ENCODE data around the gene KRTAP17-1. TPM values are rescaled to one million over a fixed set of nuclear protein-coding genes. Genes with fewer than 3 reads are reported as not detected.
A peak's percentile ranks its signal among the peaks of the same experiment; 100 is the strongest.

Gene KRTAP17-1
- total RNA-seq, 1 donor from 2014 or later: not detected

DNA sequence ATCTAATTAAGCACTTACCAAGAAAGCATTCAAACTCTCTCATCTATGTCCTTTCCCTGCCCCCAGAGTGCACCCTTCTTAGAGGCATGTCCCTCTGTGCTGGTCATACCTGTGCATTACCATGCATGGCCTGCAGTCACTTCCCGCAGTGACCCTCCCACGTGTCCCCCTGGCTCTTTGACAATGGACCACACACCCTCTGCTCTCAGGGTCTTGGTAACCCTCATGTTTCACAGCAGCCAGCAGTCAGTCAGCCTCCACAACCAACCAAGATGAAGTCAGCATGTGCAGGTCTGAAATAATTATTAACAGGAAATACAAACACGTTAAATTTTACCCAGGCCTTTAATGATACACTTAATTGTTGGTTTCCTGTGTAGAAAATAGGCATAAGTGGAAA is 25.0 kb upstream of the KRTAP17-1 start:
- DNase-seq: no peak
- peaks cover 3% of the 10 kb centered on the region for H3K36me3 Mint-ChIP-seq (ENCODE audit: low read depth)
- peaks cover 6% of the 10 kb centered on the region for H3K9me3 Mint-ChIP-seq
- H3K27ac Mint-ChIP-seq: peak overlapping the region; percentile 4
- peak overlapping the region; percentile 8 for H3K4me3 Mint-ChIP-seq
- intact Hi-C loops (cut with micrococcal nuclease): no loop called here
- H3K4me1 Mint-ChIP-seq: peaks cover 39% of the 10 kb centered on the region
- H3K27me3 Mint-ChIP-seq: peaks cover 16% of the 10 kb centered on the region

- peaks cover 42% of the 10 kb centered on the region for H3K4me1 Mint-ChIP-seq
- no peak for DNase-seq
- intact Hi-C loops (cut with micrococcal nuclease): no loop called here
- peaks cover 6% of the 10 kb centered on the region for H3K9me3 Mint-ChIP-seq
- peak overlapping the region; percentile 47 for H3K4me3 Mint-ChIP-seq
- H3K36me3 Mint-ChIP-seq (ENCODE audit: low read depth): peaks cover 3% of the 10 kb centered on the region
- H3K27ac Mint-ChIP-seq: no peak overlapping the region
- H3K27me3 Mint-ChIP-seq: peaks cover 14% of the 10 kb centered on the region
These were observed 24.2 kb upstream of the KRTAP17-1 start for GRCh38 chr17:41339571-41340172.

DNA sequence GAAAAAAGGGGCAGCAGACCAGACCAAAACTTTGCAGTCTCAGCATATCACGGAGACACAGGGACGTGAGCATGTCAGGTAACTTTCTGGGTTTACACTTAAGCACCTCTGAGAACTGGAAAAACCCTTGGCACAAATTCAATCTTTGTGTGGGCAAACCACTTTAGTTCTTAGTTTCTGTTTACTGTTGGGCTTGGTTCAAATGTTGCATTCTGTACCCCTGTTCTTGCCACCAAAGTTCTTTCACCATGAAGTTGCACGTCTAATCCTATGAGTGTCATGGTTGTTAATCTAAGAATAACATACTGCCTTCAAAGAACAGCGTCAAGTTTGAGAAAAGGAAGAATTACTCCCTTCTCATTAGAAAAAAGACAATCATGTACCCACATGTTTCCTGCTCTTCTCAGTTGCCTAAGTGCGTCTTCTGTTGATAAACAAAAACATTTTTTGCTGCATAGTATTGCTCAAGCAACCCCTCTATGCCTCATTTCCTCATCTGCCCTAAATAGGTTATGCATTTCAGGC is 23.5 kb upstream of the KRTAP17-1 start:
- H3K9me3 Mint-ChIP-seq: peaks cover 6% of the 10 kb centered on the region
- H3K27me3 Mint-ChIP-seq: peaks cover 14% of the 10 kb centered on the region
- DNase-seq: peak; percentile 83
- peaks cover 42% of the 10 kb centered on the region for H3K4me1 Mint-ChIP-seq
- peak overlapping the region; percentile 54 for H3K27ac Mint-ChIP-seq
- peaks cover 3% of the 10 kb centered on the region for H3K36me3 Mint-ChIP-seq (ENCODE audit: low read depth)
- H3K4me3 Mint-ChIP-seq: peak overlapping the region; percentile 47
- intact Hi-C loops (cut with micrococcal nuclease): no loop called here

DNA sequence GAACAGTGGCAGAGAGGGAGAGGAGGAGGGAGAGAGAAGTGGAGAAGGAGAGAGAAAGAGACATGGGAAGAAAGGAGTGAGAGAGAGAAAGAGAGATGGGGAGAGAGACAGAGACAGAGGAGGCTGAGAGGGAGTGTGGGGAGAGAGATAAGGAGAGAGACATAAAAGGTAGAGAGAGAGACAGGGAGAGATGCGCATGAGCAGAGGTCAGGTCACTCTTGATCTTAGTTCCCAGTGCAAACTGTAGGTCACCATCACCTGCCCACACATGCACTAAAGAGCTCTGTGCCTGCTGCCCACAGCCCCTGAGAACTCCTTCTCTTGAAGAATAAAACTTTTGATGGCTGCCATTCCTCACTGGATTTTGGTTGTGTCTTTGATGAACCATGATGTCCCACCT is 20.2 kb upstream of the KRTAP17-1 start:
- intact Hi-C loops (cut with micrococcal nuclease): no loop called here
- DNase-seq: peak; percentile 49
- H3K27ac Mint-ChIP-seq: peak overlapping the region; percentile 35
- H3K36me3 Mint-ChIP-seq (ENCODE audit: low read depth): no peaks in the 10 kb centered on the region
- peaks cover 17% of the 10 kb centered on the region for H3K27me3 Mint-ChIP-seq
- H3K4me3 Mint-ChIP-seq: no peak overlapping the region
- H3K4me1 Mint-ChIP-seq: peaks cover 29% of the 10 kb centered on the region
- H3K9me3 Mint-ChIP-seq: no peaks in the 10 kb centered on the region

DNA sequence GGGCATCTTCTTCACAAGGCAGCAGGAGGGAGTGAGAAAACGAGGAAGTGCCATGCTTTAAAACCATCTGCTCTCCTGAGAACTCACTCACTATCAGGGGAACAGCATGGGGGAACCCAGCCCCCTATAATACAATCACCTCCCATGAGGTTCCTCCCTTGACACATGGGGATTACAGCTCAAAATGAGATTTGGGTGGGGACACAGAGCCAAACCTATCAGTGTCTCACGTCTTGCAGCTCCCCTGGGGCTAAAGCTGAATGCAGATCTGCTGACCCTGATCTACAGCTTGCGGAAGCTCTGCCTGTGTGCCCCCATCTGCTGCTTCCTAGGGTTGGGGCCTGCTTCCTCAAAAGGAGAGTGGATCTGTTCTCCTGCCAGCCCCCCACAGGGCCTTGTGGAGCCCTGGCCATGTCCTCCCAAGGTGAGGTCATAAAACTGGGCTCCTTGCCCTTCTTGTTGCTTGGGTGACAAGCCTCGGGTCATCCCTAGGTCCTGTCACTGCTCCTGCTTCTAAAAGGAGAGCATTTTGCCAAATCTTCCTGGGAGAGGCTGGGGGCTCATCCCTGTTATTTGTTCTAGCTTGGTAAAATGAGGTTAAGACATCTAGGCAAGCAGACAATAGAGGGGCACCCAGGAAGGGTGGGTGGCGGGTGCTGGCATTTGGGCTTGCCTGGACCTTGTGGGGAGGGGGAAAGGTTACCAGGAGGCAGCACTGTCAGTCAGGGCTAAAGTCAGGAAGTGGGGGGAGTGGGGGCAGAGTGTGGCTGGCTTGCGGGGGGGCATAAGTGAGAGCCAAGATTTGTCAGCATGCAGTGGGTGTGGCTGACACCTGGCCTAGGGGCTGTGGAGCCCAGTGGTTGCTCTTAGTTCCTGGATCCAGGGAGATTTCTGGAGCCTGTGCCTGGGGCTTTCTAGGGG is 19.1 kb upstream of the KRTAP17-1 start:
- Mint-ChIP-seq H3K4me1 (peaks cover 18% of the 10 kb centered on the region), H3K27me3 (peaks cover 17% of the 10 kb centered on the region), H3K36me3 (ENCODE audit: low read depth) (no peaks in the 10 kb centered on the region), H3K4me3 (no peak overlapping the region), H3K27ac (no peak overlapping the region), H3K9me3 (no peaks in the 10 kb centered on the region)
- intact Hi-C loops (cut with micrococcal nuclease): no loop called here
- peak; percentile 50 for DNase-seq

DNA sequence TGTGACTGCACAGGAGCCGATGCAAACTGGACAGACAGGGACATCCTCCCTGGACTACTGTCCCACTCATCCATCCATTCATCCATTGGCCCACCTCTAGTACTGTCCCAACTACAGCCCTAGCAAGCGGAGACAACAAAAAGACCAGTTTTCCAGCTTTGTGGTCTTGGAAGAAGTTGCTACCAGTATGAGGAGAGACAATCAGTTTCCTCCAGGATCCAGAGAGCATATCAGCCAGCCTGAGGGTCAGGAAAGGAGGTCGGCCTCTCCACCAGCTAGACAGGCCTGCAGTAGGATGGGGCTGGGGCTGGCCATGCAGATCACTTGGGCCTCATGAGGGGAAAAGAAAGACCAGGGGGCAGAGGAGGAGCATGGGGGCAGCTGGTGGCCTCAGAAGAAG is 18.3 kb upstream of the KRTAP17-1 start:
- Mint-ChIP-seq H3K27ac (no peak overlapping the region), H3K4me3 (no peak overlapping the region), H3K4me1 (peaks cover 10% of the 10 kb centered on the region), H3K27me3 (peaks cover 17% of the 10 kb centered on the region), H3K36me3 (ENCODE audit: low read depth) (no peaks in the 10 kb centered on the region), H3K9me3 (no peaks in the 10 kb centered on the region)
- DNase-seq: peak; percentile 43
- intact Hi-C loops (cut with micrococcal nuclease): no loop called here

DNA sequence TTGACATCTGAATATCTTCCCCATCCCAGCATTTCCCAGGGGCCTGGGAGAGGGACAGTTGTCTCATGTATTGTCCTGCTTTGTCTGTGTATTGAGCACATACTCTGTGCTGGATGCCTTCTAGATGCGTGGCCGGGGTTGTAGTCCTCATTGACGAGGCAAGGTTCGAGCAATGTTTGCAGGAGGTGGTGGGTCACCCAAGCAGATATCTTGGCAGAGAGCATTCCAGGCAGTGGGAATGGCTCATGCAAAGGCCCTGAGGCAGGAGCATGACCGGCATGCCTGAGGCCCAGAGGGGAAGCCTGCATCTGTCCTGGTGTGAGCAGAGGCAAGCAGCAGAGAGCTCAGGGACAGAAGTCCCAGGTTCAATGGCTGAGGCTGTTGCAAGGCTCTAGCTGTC is 17.6 kb upstream of the KRTAP17-1 start:
- DNase-seq: peak; percentile 46
- Mint-ChIP-seq H3K9me3 (no peaks in the 10 kb centered on the region), H3K4me3 (no peak overlapping the region), H3K36me3 (ENCODE audit: low read depth) (no peaks in the 10 kb centered on the region), H3K4me1 (peaks cover 6% of the 10 kb centered on the region), H3K27me3 (peaks cover 15% of the 10 kb centered on the region), H3K27ac (no peak overlapping the region)
- intact Hi-C loops (cut with micrococcal nuclease): no loop called here

DNA sequence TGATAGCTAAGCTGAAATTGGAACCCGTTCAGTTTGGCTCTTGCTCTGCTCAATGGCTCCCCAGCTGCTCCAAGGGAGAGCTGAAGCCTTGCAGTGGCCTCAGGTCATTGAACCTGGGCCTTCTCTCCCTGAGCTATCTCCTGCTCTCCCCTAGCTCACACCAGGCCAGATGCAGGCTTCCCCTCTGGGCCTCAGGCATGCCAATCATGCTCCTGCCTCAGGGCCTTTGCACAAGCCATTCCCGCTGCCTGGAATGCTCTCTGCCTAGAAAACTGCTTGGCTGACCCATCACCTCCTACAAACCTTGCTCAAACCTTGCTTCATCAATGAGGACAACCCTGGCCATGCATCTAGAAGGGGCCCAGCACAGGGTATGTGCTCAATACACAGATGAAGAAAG is 16.7 kb upstream of the KRTAP17-1 start:
- peaks cover 6% of the 10 kb centered on the region for H3K4me1 Mint-ChIP-seq
- intact Hi-C loops (cut with micrococcal nuclease): no loop called here
- DNase-seq: no peak
- no peaks in the 10 kb centered on the region for H3K36me3 Mint-ChIP-seq (ENCODE audit: low read depth)
- no peaks in the 10 kb centered on the region for H3K9me3 Mint-ChIP-seq
- no peak overlapping the region for H3K27ac Mint-ChIP-seq
- peaks cover 13% of the 10 kb centered on the region for H3K27me3 Mint-ChIP-seq
- H3K4me3 Mint-ChIP-seq: no peak overlapping the region

GRCh38 chr17:41331606-41332005 is 16.1 kb upstream of the KRTAP17-1 start:
- no peaks in the 10 kb centered on the region for H3K9me3 Mint-ChIP-seq
- H3K27ac Mint-ChIP-seq: no peak overlapping the region
- no peaks in the 10 kb centered on the region for H3K36me3 Mint-ChIP-seq (ENCODE audit: low read depth)
- intact Hi-C loops (cut with micrococcal nuclease): no loop called here
- no peak overlapping the region for H3K4me3 Mint-ChIP-seq
- H3K4me1 Mint-ChIP-seq: peaks cover 6% of the 10 kb centered on the region
- DNase-seq: peak; percentile 51
- peaks cover 13% of the 10 kb centered on the region for H3K27me3 Mint-ChIP-seq

- H3K27ac Mint-ChIP-seq: no peak overlapping the region
- H3K36me3 Mint-ChIP-seq (ENCODE audit: low read depth): no peaks in the 10 kb centered on the region
- no peaks in the 10 kb centered on the region for H3K9me3 Mint-ChIP-seq
- peak; percentile 71 for DNase-seq
- H3K4me3 Mint-ChIP-seq: no peak overlapping the region
- intact Hi-C loops (cut with micrococcal nuclease): loop anchor here (5.0 kb wide), 1 partner anchor 527 kb away; no protein-coding TSS in a partner anchor
- peaks cover 3% of the 10 kb centered on the region for H3K27me3 Mint-ChIP-seq
- no peaks in the 10 kb centered on the region for H3K4me1 Mint-ChIP-seq
These were observed 13.9 kb upstream of the KRTAP17-1 start for GRCh38 chr17:41329279-41329948.

- Mint-ChIP-seq H3K4me1 (peaks cover 2% of the 10 kb centered on the region), H3K4me3 (no peak overlapping the region), H3K9me3 (no peaks in the 10 kb centered on the region), H3K27ac (no peak overlapping the region), H3K36me3 (ENCODE audit: low read depth) (no peaks in the 10 kb centered on the region), H3K27me3 (peaks cover 3% of the 10 kb centered on the region)
- intact Hi-C loops (cut with micrococcal nuclease): loop anchor here (5.0 kb wide), 1 partner anchor 526 kb away; no protein-coding TSS in a partner anchor
- DNase-seq: no peak
These were observed 12.7 kb upstream of the KRTAP17-1 start for GRCh38 chr17:41328207-41328606.

- intact Hi-C loops (cut with micrococcal nuclease): loop anchor here (5.0 kb wide), 1 partner anchor 525 kb away; no protein-coding TSS in a partner anchor
These were observed 12.1 kb upstream of the KRTAP17-1 start for GRCh38 chr17:41327411-41328120.

More at GRCh38 chr17:41327411-41328120, 12.1 kb upstream of the KRTAP17-1 start:
- Mint-ChIP-seq H3K27me3 (no peaks in the 10 kb centered on the region), H3K9me3 (no peaks in the 10 kb centered on the region), H3K36me3 (ENCODE audit: low read depth) (no peaks in the 10 kb centered on the region), H3K4me1 (peaks cover 2% of the 10 kb centered on the region), H3K4me3 (no peak overlapping the region), H3K27ac (no peak overlapping the region)
- no peak for DNase-seq

All from activated CD4-positive, alpha-beta T cell treated with anti-CD3 and anti-CD28 coated beads, Interleukin-2, amount 10 ng/mL, durations not matched to agents 24 days and 14 days (primary cell).